Urinary bladder (tissue), 4 donors: ENCODE measurements around the gene NEMP2. TPM values are rescaled to one million over a fixed set of nuclear protein-coding genes. Genes with fewer than 3 reads are reported as not detected.

Experiments used
- DNase-seq: peaks from one replicate; pipeline ENCODE4 v3.0.0-alpha.2; 2015; ENCODE audit errors: extremely low spot score
- H3K27ac ChIP-seq: one replicate; pipeline ENCODE4 v1.5.1; 2013; ENCODE audit warnings: low read depth, mild to moderate bottlenecking, moderate library complexity
- H3K36me3 ChIP-seq: one replicate; pipeline ENCODE4 v1.6.1; 2013; ENCODE audit warnings: mild to moderate bottlenecking, moderate library complexity; ENCODE audit not compliant: insufficient read depth
- H3K4me1 ChIP-seq: one replicate; pipeline ENCODE4 v1.6.1; 2013; ENCODE audit warnings: mild to moderate bottlenecking, moderate library complexity; ENCODE audit not compliant: insufficient read depth
- H3K4me3 ChIP-seq: one replicate; pipeline ENCODE4 v1.5.1; 2013; ENCODE audit warnings: low read depth, low read length
- WGBS: extraction: QIAGEN DNeasy Blood & Tissue Kit; methylation state at CpG from one replicate; pipeline ENCODE4 v1.1.7; 2013; 5-methylcytosine and 5-hydroxymethylcytosine counted together
- polyA plus RNA-seq: library from polyadenylated mRNA; stranded (reverse); fragments of 200-250 nt; gene quantifications from one replicate; pipeline ENCODE4 v1.2.3, GENCODE V29; 2013
- total RNA-seq: library from RNA; depleted of rRNA; stranded (reverse); fragments of >200 nt; gene quantifications from one replicate; pipeline ENCODE4 v1.2.3, GENCODE V29; 2014
- donor health status: healthy with polysubstance abuse.
- donor health status: healthy.

NEMP2 gene
- total RNA-seq: 15.0 TPM
- polyA plus RNA-seq: 1.7 TPM

- WGBS: under 1% methylated on average over 92 of the region's 92 CpGs
- no peaks in the 10 kb centered on the region for H3K4me1 ChIP-seq
- DNase-seq: no peak
- H3K27ac ChIP-seq: peak within 1 kb of the TSS; percentile 93
- H3K4me3 ChIP-seq: peak within 1 kb of the TSS; percentile 69
- no peaks in the 10 kb centered on the region for H3K36me3 ChIP-seq
Observed at GRCh38 chr2:190534310-190535120, at the start of gene NEMP2. Gene NEMP2, minus strand, starts transcription at chr2:190534722. Its CDS starts 67 bp downstream, at chr2:190534655.

DNA sequence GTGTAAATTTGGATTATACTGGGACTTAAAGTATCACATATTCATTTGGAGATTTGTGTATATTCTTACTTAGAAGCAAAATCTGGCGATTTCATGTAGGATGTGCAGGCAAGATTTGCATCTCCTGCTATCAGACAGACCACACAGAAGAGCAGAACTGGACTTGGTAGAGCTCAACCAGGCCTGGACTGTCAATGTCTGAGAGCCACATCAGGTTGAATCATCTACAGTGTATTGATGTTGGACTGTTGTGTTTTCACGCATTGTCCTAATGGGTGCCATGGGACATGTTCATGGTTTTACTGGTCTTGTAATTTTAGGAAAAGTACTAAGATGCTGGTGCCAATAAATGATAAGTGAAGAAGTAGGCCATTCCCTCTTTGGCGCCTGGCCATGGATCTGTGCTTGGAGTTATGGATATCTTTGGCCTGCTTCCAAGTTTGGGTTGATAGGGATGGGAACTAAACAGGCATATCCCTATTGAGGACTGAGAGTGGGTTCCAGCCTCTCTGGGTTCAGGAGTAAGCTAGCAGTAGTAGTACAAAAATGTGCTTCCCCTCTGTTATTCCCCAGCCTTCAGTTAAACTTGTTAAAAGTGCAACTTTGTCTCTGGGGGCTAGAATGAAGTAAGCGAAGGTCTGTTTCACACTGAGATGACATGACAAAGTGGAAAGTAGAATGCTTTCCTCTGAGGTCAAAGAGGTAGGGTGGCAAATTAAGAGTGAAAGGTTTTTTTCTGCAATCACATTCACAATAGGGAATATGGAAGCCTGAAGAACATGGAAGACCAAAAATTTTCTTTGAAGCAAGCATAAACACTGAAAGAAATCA is 49.2 kb upstream of the NEMP2 start:
- Histone ChIP-seq H3K27ac (no peak overlapping the region), H3K36me3 (no peaks in the 10 kb centered on the region), H3K4me1 (no peaks in the 10 kb centered on the region), H3K4me3 (no peak overlapping the region)
- DNase-seq: no peak
- 75% methylated on average over 4 of the region's 4 CpGs for WGBS

DNA sequence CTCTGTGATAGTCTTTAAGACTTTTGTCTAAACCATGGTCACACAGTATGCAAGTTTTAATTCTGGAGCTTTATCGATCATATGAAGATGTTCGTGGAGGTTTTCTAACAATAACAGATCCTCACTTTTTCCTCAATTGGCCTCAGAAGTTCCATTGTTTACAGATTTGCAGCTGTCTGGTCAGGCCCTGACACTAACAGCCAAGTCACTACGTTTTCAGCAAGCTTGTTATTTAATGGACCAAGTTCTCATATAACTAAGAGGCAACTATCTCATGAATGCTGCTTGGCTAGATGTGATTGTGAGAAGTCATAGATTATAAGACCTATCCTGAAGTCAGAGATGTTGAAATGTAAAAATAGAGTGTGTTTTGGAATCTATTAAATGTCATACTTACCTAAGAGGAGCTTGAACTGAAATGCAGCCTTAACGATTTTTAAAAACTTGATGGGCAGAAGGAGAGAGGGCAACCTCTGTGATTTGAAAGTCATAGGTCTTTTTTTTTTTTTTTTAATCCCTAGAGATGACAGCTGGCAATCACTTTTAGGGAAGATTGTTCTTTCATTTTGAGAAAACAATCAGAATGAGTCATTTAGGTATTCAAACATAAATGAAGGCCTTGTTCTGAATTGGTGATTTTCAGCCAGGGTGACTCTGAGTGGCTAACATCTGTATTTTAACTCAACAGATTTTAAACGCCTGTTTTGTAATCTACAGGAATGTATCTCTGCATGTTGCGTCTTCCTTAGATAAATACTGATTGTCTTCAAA is 48.4 kb upstream of the NEMP2 start:
- DNase-seq: no peak
- H3K36me3 ChIP-seq: no peaks in the 10 kb centered on the region
- 42% methylated on average over 6 of the region's 6 CpGs for WGBS
- no peak overlapping the region for H3K4me3 ChIP-seq
- no peak overlapping the region for H3K27ac ChIP-seq
- H3K4me1 ChIP-seq: no peaks in the 10 kb centered on the region

DNA sequence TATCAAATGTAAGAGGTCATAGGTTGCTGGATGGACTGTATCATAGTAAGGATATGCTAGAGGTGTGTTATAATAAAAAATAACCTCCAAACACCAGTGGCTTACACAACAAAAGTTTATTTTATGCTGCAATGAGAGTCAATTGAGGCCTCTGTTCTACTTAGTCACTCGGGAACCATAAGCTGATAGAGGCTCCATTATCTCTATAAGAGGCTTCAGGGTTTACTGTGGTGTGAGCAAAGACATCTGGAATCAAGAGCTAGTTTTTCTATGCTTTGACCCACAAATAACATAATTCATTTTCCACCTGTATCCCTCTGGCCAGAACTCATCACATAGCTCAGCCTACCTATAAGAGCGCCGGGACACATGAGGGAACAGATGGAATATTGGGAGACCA is 47.5 kb upstream of the NEMP2 start:
- Histone ChIP-seq H3K36me3 (no peaks in the 10 kb centered on the region), H3K27ac (no peak overlapping the region), H3K4me3 (no peak overlapping the region), H3K4me1 (no peaks in the 10 kb centered on the region)
- no peak for DNase-seq
- WGBS: 81% methylated on average over 3 of the region's 3 CpGs

GRCh38 chr2:190579915-190580846 is 45.7 kb upstream of the NEMP2 start:
- no peaks in the 10 kb centered on the region for H3K36me3 ChIP-seq
- DNase-seq: no peak
- no peaks in the 10 kb centered on the region for H3K4me1 ChIP-seq
- no peak overlapping the region for H3K4me3 ChIP-seq
- WGBS: 92% methylated on average over 7 of the region's 7 CpGs
- no peak overlapping the region for H3K27ac ChIP-seq

- Histone ChIP-seq H3K4me3 (no peak overlapping the region), H3K36me3 (no peaks in the 10 kb centered on the region), H3K4me1 (no peaks in the 10 kb centered on the region), H3K27ac (peak overlapping the region; percentile 16)
- DNase-seq: no peak
- 61% methylated on average over 2 of the region's 2 CpGs for WGBS
Observed at GRCh38 chr2:190579058-190579410, 44.5 kb upstream of the NEMP2 start.

DNA sequence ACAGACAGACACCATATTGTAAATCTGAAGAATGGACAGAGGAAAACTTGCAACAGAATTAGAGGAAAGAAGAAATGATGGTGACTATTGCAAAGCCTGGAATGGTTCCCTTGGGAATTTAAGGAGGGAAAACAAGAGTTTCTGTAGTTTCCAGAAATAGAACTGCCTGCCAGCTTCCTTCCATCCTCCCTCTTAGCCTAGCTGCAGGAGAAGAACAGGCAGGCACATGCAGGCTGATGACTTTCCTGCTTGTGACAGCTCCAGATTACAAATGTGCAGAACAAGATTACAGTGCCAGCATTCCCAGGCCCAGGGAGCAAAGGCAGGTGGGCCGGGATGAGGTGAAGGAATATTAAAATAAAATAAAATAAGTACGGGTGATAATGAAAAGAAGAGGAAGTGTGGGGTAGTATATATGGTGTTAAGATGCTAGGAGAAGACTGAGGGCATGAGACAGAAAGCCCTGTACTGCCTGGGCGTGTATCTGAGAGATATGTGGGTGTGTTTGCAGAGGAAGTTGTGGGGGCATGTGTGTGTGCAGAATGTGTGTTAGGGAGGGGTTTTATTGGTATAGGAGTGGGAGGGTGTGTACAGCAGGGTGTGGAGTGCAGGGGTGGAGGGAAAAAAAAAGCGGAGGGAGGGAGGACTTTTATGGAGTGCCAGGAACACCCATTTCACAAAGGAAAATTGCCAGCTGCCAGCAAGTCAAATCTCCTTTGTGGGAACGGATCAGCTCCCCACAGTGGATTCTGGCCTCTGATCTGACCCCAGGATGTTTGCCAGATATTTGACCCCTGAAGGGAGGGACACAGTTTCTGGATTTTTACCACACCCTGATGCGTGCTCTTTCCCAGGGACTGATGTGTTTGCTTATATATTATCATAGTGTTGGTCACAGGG is 43.9 kb upstream of the NEMP2 start:
- DNase-seq: peak; percentile 53
- 17% methylated on average over 6 of the region's 6 CpGs for WGBS
- peak overlapping the region; percentile 23 for H3K27ac ChIP-seq

DNA sequence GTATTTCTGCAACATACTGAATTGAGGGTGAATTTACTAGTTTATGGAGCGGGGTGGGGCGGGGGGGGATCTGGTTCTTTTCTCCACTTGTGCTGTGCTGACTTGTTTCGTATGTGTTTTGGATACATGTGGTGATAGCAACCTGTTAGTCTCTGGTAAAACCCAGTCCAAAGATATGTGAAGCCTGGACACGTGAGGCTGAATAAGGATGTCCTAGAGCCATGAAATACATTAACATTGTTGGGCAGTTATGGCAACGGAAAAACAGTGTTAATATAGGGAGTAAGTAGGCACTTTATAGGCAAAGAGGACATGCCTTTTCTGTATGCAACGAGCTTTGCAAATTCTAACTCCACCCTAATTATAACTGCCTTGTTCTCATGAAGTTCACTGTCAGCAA is 42.1 kb upstream of the NEMP2 start:
- WGBS: 52% methylated on average over 6 of the region's 6 CpGs
- no peak overlapping the region for H3K27ac ChIP-seq
- no peaks in the 10 kb centered on the region for H3K4me1 ChIP-seq
- no peaks in the 10 kb centered on the region for H3K36me3 ChIP-seq
- H3K4me3 ChIP-seq: no peak overlapping the region
- DNase-seq: peak; percentile 57

More for the DNA sequence above, 43.9 kb upstream of the NEMP2 start:
- H3K36me3 ChIP-seq: no peaks in the 10 kb centered on the region
- H3K4me3 ChIP-seq: no peak overlapping the region
- H3K4me1 ChIP-seq: no peaks in the 10 kb centered on the region

DNA sequence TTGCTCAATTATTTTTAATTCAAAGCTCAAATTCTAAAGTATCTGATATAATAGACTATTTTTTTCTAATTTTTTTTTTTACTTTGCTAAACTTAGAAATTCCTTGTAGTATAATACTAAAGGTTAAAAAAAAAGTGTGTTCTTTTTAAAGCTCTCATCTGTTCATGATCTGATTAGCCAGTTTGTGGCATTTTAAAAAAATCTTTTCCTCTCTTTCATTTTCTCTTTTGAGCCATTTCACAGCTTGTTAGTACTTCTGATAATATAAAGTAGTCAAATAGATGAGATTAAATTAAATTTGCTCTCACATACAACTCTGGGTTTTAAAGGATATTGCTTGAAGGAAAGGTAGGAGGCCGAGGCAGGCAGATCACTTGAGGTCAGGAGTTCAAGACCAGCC is 40.7 kb upstream of the NEMP2 start:
- 92% methylated on average over 1 of the region's 1 CpG for WGBS
- H3K4me1 ChIP-seq: no peaks in the 10 kb centered on the region
- no peak for DNase-seq
- H3K27ac ChIP-seq: no peak overlapping the region
- no peaks in the 10 kb centered on the region for H3K36me3 ChIP-seq
- no peak overlapping the region for H3K4me3 ChIP-seq

DNA sequence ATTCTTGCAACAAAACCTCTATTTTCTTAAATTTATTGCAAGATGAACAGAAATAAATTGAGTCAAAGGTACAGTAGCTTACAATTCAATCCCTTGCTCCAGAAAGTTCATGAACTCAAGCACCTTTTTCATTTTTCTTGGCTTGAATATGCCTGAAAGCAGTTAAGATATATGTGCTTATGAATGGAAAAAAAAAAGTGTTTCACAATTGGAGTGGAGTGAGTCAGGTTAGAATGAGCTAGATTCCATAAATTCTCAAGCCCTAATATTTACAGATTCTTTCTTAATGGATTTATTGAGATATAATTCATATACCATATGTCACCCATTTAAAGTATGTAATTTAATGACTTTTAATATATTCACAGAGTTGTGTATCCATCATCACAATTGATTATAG is 39.6 kb upstream of the NEMP2 start:
- Histone ChIP-seq H3K36me3 (no peaks in the 10 kb centered on the region), H3K27ac (no peak overlapping the region), H3K4me3 (no peak overlapping the region), H3K4me1 (no peaks in the 10 kb centered on the region)
- no peak for DNase-seq

DNA sequence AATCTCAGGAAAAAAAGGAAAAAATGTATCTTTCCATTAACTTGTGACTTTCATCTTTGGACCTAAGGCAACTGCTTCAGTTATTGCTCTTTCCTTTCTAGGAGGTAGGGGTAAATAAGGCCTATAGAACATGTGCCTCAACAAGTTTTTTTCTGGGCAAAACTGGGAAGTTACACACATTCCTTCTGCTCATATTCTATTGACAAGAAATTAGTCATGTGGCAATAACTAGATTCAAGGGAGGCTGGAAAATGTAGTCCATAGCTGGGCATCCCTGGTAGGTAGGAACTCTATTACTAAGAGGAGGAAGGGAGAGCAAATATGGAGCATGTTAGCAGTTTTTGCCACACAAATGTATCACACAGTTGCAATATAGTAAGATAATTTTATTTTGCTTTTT is 37.7 kb upstream of the NEMP2 start:
- no peak for DNase-seq
- Histone ChIP-seq H3K4me3 (no peak overlapping the region), H3K27ac (no peak overlapping the region), H3K36me3 (no peaks in the 10 kb centered on the region), H3K4me1 (no peaks in the 10 kb centered on the region)

- H3K4me3 ChIP-seq: no peak overlapping the region
- no peak overlapping the region for H3K27ac ChIP-seq
- no peak for DNase-seq
- no peaks in the 10 kb centered on the region for H3K4me1 ChIP-seq
- H3K36me3 ChIP-seq: no peaks in the 10 kb centered on the region
Observed at GRCh38 chr2:190571686-190572085, 37.2 kb upstream of the NEMP2 start.
